K562 (cell line): Measurements from ENCODE around the gene TPD52L1. TPM values are rescaled to one million over a fixed set of nuclear protein-coding genes. Genes with fewer than 3 reads are reported as not detected.

Source experiments
- BRF1 ChIP-seq: IDR thresholded peaks from 3 replicates; pipeline ENCODE4 v1.6.1; 2011; ENCODE audit warnings: borderline replicate concordance, mild to moderate bottlenecking; ENCODE audit not compliant: insufficient read length; ENCODE audit errors: extremely low read depth
- CBFA2T2 ChIP-seq: fragments of 450-650 bp; conservative IDR thresholded peaks from 2 replicates; pipeline ENCODE4 v1.6.1; 2017; ENCODE audit warnings: mild to moderate bottlenecking
- EP300 ChIP-seq: IDR thresholded peaks from 2 replicates; pipeline ENCODE4 v1.6.1; 2012; ENCODE audit warnings: low read length, improper control_type of control experiment
- MCM2 ChIP-seq: fragments of 450-650 bp; IDR thresholded peaks from 2 replicates; pipeline ENCODE4 v1.6.1; 2017; ENCODE audit warnings: low read depth, mild to moderate bottlenecking
- NFE2L1 ChIP-seq: fragments of 450-650 bp; IDR thresholded peaks from 2 replicates; pipeline ENCODE4 v1.6.1; 2016; ENCODE audit warnings: missing genetic modification characterization, low read depth, mild to moderate bottlenecking, missing compliant biosample characterization, moderate library complexity, borderline replicate concordance
- POLR2AphosphoS2 ChIP-seq: IDR thresholded peaks from 2 replicates; pipeline ENCODE4 v1.6.1; 2012; ENCODE audit warnings: low read length, improper control_type of control experiment
- RBFOX2 ChIP-seq: fragments of 200-400 bp; formaldehyde crosslinking; IDR thresholded peaks from 2 replicates; pipeline ENCODE4 v1.6.1; 2017; ENCODE audit warnings: low read depth, mild to moderate bottlenecking, low read length, moderate library complexity
- SMAD2 ChIP-seq: fragments of 150-350 bp; IDR thresholded peaks from 2 replicates; pipeline ENCODE4 v1.6.1; 2014; ENCODE audit warnings: low read depth, mild to moderate bottlenecking, low read length
- SMARCA5 ChIP-seq: fragments of 450-650 bp; IDR thresholded peaks from 2 replicates; pipeline ENCODE4 v1.6.1; 2016
- STAT5B ChIP-seq: fragments of 250-450 bp; sonication (Bioruptor Pico); IDR thresholded peaks from 2 replicates; pipeline ENCODE4 v1.8.0; 2021; ENCODE audit warnings: mild to moderate bottlenecking, inconsistent platforms
- TAF15 ChIP-seq: fragments of 200-400 bp; formaldehyde crosslinking; IDR thresholded peaks from 2 replicates; pipeline ENCODE4 v1.6.1; 2017; ENCODE audit warnings: mild to moderate bottlenecking, low read depth, low read length, moderate library complexity
- TRIM24 ChIP-seq, 2 experiments: fragments of 450-650 bp; IDR thresholded peaks; 2 replicates each; pipeline ENCODE4 v1.6.1; 2016
- ZNF311 ChIP-seq: fragments of 250-450 bp; sonication (Bioruptor Pico); IDR thresholded peaks from 2 replicates; pipeline ENCODE4 v1.4.0; 2020; ENCODE audit warnings: mild to moderate bottlenecking, moderate library complexity
- ZNF324 ChIP-seq: fragments of 250-450 bp; sonication (Bioruptor Pico); IDR thresholded peaks from 2 replicates; pipeline ENCODE4 v1.4.0; 2020; ENCODE audit warnings: mild to moderate bottlenecking
- polyA plus RNA-seq, 8 experiments: library from polyadenylated mRNA; depleted of rRNA in 4 of 8; stranded (reverse) in 5 of 8; unstranded in 3 of 8; fragments of >200 nt; fragmentation: Nextera tagmentation in 2 of 8; fragmentation: Illumina TruSeq in 1 of 8; extraction: Ambion mirVana in 2 of 8; extraction: Trizol in 1 of 8; gene quantifications; 2 replicates each; pipeline versions ENCODE4 v1.2.1 to v1.2.3, GENCODE V29; 2011 to 2014; ENCODE audit warnings: inconsistent platforms in 1 of 8, missing spikeins in 1 of 8
- total RNA-seq, 7 experiments: library from RNA; depleted of rRNA in 6 of 7; stranded (reverse); fragments of >200 nt in 6 of 7; fragmentation: Illumina TruSeq in 2 of 7; extraction: Trizol in 2 of 7; gene quantifications; 2 replicates each; pipeline versions ENCODE4 v1.2.1 to v1.2.3, GENCODE V29; 2011 to 2021; ENCODE audit warnings: low replicate concordance in 1 of 7
- TF ChIP-seq, protein P1 (sequence below), 2 experiments: fragments of 450-650 bp; IDR thresholded peaks; 2 replicates each; pipeline ENCODE4 v1.6.1; 2018; ENCODE audit warnings: mild to moderate bottlenecking in 2 of 2, low read depth in 1 of 2; ENCODE audit not compliant: partially characterized antibody in 2 of 2
- TF ChIP-seq, protein P2 (sequence below): fragments of 200-800 bp; sonication (Bioruptor generic); IDR thresholded peaks from 2 replicates; pipeline ENCODE4 v1.6.1; 2017; ENCODE audit warnings: missing genetic modification characterization, missing compliant biosample characterization
- TF ChIP-seq, protein P3 (sequence below), 3 experiments: IDR thresholded peaks in 2 of 3; conservative IDR thresholded peaks in 1 of 3; 2 replicates each; pipeline ENCODE4 v1.5.1; 2011 to 2012; ENCODE audit warnings: low read length in 3 of 3, mild to moderate bottlenecking in 3 of 3, control low read depth in 2 of 3, improper control_type of control experiment in 1 of 3, inconsistent platforms in 1 of 3, low read depth in 1 of 3, mixed read lengths in 1 of 3, moderate library complexity in 1 of 3; ENCODE audit not compliant: insufficient read depth in 2 of 3
- TF ChIP-seq, protein P4 (sequence below): fragments of 250-450 bp; sonication (Bioruptor Pico); IDR thresholded peaks from 2 replicates; pipeline ENCODE4 v1.8.0; 2021; ENCODE audit warnings: moderate library complexity, mild to moderate bottlenecking, inconsistent platforms
- TF ChIP-seq, protein P5 (sequence below): sonication (generic); formaldehyde crosslinking; IDR thresholded peaks from 2 replicates; pipeline ENCODE4 v1.8.0; 2022; ENCODE audit warnings: mild to moderate bottlenecking, missing genetic modification reagents

TPD52L1 gene
- total and polyA plus RNA-seq, 9 of the 15 experiments (the other 6 are each of a cell fraction or from before 2014, with no cell fraction given), result 12.9 to 149 (median 75.7) TPM

DNA sequence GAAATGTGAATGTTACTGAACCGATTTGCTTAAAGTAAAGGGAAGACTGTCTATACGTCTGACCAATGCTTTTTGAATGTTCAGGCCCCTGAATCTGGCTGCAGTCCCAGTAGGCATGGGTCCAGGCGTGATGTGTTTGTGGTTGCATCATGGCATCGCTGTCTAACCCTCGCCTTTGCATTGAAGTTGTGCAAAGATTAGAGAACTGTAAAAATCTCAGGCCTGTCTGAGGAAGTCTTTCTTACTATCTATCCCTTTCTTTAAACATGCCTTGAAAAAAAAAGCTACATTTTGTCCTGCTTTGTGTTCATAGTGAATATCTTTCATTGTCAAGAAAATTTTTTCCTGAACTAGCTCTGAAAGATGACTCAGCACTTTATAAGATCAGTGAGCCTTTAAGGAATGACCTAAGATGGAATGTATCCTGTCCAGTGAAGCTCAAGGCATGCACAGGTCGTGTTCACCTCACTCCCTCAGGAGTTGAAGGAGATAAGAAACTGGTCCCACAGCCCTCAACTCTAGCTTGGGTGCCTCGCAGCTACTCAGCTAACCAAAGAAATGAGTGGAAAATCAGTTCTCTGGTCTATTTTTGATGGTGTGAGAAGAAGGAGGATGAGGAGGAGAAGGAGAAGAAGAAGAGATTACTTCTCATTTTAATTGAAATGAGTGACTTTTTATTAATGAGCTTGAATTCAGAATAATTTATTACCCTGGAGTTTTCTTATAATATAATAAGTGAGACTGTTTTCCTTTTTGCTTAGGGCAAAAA, 48.6 kb downstream of the TPD52L1 start (continued):
- TF ChIP-seq POLR2AphosphoS2 (no peak), SMAD2 (no peak), EP300 (no peak), NFE2L1 (tag) (peak; percentile 98), STAT5B (CRISPR knock-in tag) (no peak), SMARCA5 (no peak), CBFA2T2 (no peak), TRIM24 (IDR thresholded peaks at IDR 0.05) (peak; percentile 64; a peak in 3 of 4 replicates), ZNF311 (CRISPR knock-in tag) (no peak), BRF1 (no peak), ZNF324 (CRISPR knock-in tag) (no peak), RBFOX2 (0 out of 2 replicates have a peak, but pooled peaks have one; percentile 19), TAF15 (no peak), MCM2 (no peak)
- TF ChIP-seq, protein P1, sequence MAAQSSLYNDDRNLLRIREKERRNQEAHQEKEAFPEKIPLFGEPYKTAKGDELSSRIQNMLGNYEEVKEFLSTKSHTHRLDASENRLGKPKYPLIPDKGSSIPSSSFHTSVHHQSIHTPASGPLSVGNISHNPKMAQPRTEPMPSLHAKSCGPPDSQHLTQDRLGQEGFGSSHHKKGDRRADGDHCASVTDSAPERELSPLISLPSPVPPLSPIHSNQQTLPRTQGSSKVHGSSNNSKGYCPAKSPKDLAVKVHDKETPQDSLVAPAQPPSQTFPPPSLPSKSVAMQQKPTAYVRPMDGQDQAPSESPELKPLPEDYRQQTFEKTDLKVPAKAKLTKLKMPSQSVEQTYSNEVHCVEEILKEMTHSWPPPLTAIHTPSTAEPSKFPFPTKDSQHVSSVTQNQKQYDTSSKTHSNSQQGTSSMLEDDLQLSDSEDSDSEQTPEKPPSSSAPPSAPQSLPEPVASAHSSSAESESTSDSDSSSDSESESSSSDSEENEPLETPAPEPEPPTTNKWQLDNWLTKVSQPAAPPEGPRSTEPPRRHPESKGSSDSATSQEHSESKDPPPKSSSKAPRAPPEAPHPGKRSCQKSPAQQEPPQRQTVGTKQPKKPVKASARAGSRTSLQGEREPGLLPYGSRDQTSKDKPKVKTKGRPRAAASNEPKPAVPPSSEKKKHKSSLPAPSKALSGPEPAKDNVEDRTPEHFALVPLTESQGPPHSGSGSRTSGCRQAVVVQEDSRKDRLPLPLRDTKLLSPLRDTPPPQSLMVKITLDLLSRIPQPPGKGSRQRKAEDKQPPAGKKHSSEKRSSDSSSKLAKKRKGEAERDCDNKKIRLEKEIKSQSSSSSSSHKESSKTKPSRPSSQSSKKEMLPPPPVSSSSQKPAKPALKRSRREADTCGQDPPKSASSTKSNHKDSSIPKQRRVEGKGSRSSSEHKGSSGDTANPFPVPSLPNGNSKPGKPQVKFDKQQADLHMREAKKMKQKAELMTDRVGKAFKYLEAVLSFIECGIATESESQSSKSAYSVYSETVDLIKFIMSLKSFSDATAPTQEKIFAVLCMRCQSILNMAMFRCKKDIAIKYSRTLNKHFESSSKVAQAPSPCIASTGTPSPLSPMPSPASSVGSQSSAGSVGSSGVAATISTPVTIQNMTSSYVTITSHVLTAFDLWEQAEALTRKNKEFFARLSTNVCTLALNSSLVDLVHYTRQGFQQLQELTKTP (IDR thresholded peaks at IDR 0.05; ENCODE audit: low read depth in 1 of 2, partially characterized antibody in 2 of 2), result peak in 1 of 2 experiments; percentile 71
- TF ChIP-seq, protein P2, sequence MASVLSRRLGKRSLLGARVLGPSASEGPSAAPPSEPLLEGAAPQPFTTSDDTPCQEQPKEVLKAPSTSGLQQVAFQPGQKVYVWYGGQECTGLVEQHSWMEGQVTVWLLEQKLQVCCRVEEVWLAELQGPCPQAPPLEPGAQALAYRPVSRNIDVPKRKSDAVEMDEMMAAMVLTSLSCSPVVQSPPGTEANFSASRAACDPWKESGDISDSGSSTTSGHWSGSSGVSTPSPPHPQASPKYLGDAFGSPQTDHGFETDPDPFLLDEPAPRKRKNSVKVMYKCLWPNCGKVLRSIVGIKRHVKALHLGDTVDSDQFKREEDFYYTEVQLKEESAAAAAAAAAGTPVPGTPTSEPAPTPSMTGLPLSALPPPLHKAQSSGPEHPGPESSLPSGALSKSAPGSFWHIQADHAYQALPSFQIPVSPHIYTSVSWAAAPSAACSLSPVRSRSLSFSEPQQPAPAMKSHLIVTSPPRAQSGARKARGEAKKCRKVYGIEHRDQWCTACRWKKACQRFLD (CRISPR knock-in tag), result no peak
- TF ChIP-seq, protein P3, sequence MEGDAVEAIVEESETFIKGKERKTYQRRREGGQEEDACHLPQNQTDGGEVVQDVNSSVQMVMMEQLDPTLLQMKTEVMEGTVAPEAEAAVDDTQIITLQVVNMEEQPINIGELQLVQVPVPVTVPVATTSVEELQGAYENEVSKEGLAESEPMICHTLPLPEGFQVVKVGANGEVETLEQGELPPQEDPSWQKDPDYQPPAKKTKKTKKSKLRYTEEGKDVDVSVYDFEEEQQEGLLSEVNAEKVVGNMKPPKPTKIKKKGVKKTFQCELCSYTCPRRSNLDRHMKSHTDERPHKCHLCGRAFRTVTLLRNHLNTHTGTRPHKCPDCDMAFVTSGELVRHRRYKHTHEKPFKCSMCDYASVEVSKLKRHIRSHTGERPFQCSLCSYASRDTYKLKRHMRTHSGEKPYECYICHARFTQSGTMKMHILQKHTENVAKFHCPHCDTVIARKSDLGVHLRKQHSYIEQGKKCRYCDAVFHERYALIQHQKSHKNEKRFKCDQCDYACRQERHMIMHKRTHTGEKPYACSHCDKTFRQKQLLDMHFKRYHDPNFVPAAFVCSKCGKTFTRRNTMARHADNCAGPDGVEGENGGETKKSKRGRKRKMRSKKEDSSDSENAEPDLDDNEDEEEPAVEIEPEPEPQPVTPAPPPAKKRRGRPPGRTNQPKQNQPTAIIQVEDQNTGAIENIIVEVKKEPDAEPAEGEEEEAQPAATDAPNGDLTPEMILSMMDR (IDR thresholded peaks at IDR 0.05 in 2 of 3, conservative IDR thresholded peaks at IDR 0.05 in 1 of 3; ENCODE audit: insufficient read depth in 2 of 3, low read depth in 1 of 3, low read length in 3 of 3), result no peak
- TF ChIP-seq, protein P4, sequence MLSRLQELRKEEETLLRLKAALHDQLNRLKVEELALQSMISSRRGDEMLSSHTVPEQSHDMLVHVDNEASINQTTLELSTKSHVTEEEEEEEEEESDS (CRISPR knock-in tag), result no peak
- TF ChIP-seq, protein P5, sequence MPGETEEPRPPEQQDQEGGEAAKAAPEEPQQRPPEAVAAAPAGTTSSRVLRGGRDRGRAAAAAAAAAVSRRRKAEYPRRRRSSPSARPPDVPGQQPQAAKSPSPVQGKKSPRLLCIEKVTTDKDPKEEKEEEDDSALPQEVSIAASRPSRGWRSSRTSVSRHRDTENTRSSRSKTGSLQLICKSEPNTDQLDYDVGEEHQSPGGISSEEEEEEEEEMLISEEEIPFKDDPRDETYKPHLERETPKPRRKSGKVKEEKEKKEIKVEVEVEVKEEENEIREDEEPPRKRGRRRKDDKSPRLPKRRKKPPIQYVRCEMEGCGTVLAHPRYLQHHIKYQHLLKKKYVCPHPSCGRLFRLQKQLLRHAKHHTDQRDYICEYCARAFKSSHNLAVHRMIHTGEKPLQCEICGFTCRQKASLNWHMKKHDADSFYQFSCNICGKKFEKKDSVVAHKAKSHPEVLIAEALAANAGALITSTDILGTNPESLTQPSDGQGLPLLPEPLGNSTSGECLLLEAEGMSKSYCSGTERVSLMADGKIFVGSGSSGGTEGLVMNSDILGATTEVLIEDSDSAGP (CRISPR knock-in tag), result no peak
